ENCODE results near the gene KDELR1. TPM values are rescaled to one million over a fixed set of nuclear protein-coding genes. Genes with fewer than 3 reads are reported as not detected.

The KDELR1 gene
- total RNA-seq, 1 donor from 2014 or later = 183 TPM

GRCh38 chr19:48338802-48339503 lies 52.4 kb downstream of the KDELR1 start:
- Histone ChIP-seq H3K4me1 (peaks cover 0 to 2% of the 10 kb centered on the region in 2 donors), H3K9me3 (no peaks in the 10 kb centered on the region), H3K27me3 (no peaks in the 10 kb centered on the region), H3K4me3 (no peak overlapping the region), H3K27ac (no peak overlapping the region), H3K36me3 (peaks cover 0 to 8% of the 10 kb centered on the region in 2 donors)
- DNase-seq (ENCODE audit: low spot score in 2 of 2) = no peak
- TF ChIP-seq, protein P1, sequence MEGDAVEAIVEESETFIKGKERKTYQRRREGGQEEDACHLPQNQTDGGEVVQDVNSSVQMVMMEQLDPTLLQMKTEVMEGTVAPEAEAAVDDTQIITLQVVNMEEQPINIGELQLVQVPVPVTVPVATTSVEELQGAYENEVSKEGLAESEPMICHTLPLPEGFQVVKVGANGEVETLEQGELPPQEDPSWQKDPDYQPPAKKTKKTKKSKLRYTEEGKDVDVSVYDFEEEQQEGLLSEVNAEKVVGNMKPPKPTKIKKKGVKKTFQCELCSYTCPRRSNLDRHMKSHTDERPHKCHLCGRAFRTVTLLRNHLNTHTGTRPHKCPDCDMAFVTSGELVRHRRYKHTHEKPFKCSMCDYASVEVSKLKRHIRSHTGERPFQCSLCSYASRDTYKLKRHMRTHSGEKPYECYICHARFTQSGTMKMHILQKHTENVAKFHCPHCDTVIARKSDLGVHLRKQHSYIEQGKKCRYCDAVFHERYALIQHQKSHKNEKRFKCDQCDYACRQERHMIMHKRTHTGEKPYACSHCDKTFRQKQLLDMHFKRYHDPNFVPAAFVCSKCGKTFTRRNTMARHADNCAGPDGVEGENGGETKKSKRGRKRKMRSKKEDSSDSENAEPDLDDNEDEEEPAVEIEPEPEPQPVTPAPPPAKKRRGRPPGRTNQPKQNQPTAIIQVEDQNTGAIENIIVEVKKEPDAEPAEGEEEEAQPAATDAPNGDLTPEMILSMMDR (IDR thresholded peaks at IDR 0.05) = no peak
- intact Hi-C loops (cut with DNase I) = no loop called here

DNA sequence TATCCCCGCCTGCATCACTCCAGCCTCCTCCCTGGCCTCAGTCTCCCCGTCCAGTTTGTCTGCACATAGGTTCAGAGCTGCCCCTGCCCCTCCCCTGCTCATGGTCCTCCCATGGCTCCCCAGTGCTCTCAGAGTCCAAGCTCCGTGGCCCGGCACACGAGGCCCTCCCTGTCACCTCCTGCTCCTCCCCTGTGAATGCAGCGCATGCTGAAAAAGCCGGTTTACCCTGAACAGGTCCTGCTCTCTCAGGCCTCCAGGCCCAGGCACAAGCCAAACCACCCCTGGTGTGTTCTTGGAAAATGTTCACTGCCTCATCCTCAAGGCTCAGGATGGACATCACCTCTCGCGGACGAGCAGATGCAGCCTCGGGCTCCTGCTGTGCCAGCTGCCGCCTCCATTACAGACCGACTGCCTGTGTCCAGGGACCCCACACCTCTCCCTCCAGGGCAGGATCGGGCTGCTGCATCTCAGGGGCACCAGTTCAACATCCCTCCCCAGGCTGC lies 53.0 kb downstream of the KDELR1 start:
- TF ChIP-seq, protein P1 (IDR thresholded peaks at IDR 0.05) = no peak
- intact Hi-C loops (cut with DNase I) = no loop called here
- DNase-seq (ENCODE audit: low spot score in 2 of 2) = no peak
- H3K9me3 ChIP-seq = no peaks in the 10 kb centered on the region
- H3K4me3 ChIP-seq = no peak overlapping the region
- H3K27me3 ChIP-seq = no peaks in the 10 kb centered on the region
- H3K27ac ChIP-seq = no peak overlapping the region
- H3K4me1 ChIP-seq = peaks cover 0 to 8% of the 10 kb centered on the region in 2 donors
- H3K36me3 ChIP-seq = peaks cover 0 to 8% of the 10 kb centered on the region in 2 donors

DNA sequence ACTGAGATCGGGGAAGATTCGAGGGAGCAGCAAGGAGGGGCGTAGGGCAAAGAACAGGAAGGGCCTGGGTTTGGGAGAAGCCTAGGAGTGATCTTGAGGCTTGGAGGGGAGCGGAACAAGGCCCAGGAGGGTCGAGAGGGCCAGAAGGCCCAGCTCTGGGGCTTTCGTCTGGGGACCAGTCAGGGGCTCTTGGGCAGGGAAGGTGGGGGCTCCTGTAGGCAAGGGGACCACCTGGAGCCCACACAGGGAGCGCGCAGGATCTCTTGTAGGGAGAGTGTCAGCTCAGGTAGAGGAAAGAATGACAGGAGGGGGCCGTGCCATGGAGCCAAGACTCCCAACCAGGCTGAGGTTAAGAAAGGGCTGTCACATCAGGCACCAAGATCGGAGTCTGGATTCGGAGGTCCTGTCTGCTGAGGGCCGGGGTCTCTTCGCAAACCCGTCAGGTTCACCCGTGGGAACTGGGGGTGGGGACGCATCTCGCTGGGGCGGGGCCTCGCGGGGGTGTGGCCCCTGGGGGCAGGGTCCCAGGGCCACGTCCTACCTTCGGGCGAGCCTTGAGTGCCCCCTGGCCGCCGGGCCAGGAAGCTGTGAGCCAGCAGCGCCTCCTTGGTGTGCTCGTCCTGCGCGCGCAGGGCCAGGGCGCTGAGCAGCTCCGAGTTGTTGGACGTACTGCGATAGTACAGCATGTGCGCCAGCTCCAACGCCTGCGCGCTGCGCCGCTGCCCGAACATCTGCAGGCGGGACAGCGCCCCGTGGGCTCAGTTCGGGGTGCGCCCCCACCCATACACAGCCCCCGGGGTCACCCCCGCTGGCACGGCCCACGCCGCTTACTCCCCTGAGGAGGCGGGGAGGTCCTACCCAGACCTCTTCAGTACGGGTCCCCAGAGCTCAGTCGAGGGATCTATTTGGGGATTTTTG lies 57.6 kb downstream of the KDELR1 start:
- peak overlapping the region; percentile 29 to 66 for H3K4me3 ChIP-seq
- intact Hi-C loops (cut with DNase I) = loop anchor here (1.0 kb wide), 5 partner anchors 12 to 135 kb away; partner anchors contain the start of gene SYNGR4
- H3K27me3 ChIP-seq = no peaks in the 10 kb centered on the region
- DNase-seq (ENCODE audit: low spot score in 2 of 2) = peak; percentile 68 to 93
- H3K36me3 ChIP-seq = peaks cover 11 to 14% of the 10 kb centered on the region in 2 donors
- peak overlapping the region; percentile 79 to 89 for H3K27ac ChIP-seq
- TF ChIP-seq, protein P1 (IDR thresholded peaks at IDR 0.05) = peak; percentile 84 to 93 (median 92)
- peaks cover 0 to 11% of the 10 kb centered on the region in 2 donors for H3K4me1 ChIP-seq
- no peaks in the 10 kb centered on the region for H3K9me3 ChIP-seq

GRCh38 chr19:48332662-48333466 lies 58.5 kb downstream of the KDELR1 start:
- H3K4me1 ChIP-seq = peaks cover 0 to 11% of the 10 kb centered on the region in 2 donors
- intact Hi-C loops (cut with DNase I) = loop anchor here (1.0 kb wide), 4 partner anchors 12 to 135 kb away; partner anchors contain the start of gene SYNGR4

More at GRCh38 chr19:48332662-48333466, 58.5 kb downstream of the KDELR1 start:
- DNase-seq (ENCODE audit: low spot score in 2 of 2) = peak; percentile 85 to 92
- TF ChIP-seq, protein P1 (IDR thresholded peaks at IDR 0.05) = no peak
- no peaks in the 10 kb centered on the region for H3K9me3 ChIP-seq
- no peaks in the 10 kb centered on the region for H3K27me3 ChIP-seq
- peak overlapping the region; percentile 29 to 66 for H3K4me3 ChIP-seq
- peaks cover 11 to 19% of the 10 kb centered on the region in 2 donors for H3K36me3 ChIP-seq
- H3K27ac ChIP-seq = peak overlapping the region; percentile 79 to 89

Other genes starting within 250 kb of the KDELR1 start
- gene LIG1, start 221.2 kb downstream of the KDELR1 start, total RNA-seq = 0.64 TPM
- gene ZSWIM9, start 220.9 kb downstream of the KDELR1 start, total RNA-seq = 16.0 TPM
- gene CARD8, start 135.6 kb downstream of the KDELR1 start, total RNA-seq = 41.0 TPM
- not detected for gene ZNF114, start 121.5 kb downstream of the KDELR1 start, total RNA-seq
- 18.2 TPM for gene EMP3, start 66.0 kb downstream of the KDELR1 start, total RNA-seq
- gene TMEM143, start 27.6 kb downstream of the KDELR1 start, total RNA-seq = 25.3 TPM
- gene SYNGR4, start 27.2 kb downstream of the KDELR1 start, total RNA-seq = not detected
- gene GRIN2D, start 2.1 kb upstream of the KDELR1 start, total RNA-seq = 0.64 TPM
- gene GRWD1, start 54.4 kb upstream of the KDELR1 start, total RNA-seq = 16.0 TPM
- 6.1 TPM for gene KCNJ14, start 64.0 kb upstream of the KDELR1 start, total RNA-seq
- 83.5 TPM for gene CYTH2, start 77.8 kb upstream of the KDELR1 start, total RNA-seq
- 0.11 TPM for gene LMTK3, start 120.3 kb upstream of the KDELR1 start, total RNA-seq
- gene SULT2B1, start 160.6 kb upstream of the KDELR1 start, total RNA-seq = not detected
- not detected for gene SPACA4, start 215.2 kb upstream of the KDELR1 start, total RNA-seq
- not detected for gene FAM83E, start 223.5 kb upstream of the KDELR1 start, total RNA-seq
- 2,223 TPM for gene RPL18, start 227.6 kb upstream of the KDELR1 start, total RNA-seq
- 35.3 TPM for gene SPHK2, start 228.0 kb upstream of the KDELR1 start, total RNA-seq
- 0.21 TPM for gene DBP, start 245.8 kb upstream of the KDELR1 start, total RNA-seq